K562 (cell line): ENCODE data around the gene TMIGD3. TPM values are rescaled to one million over a fixed set of nuclear protein-coding genes. Genes with fewer than 3 reads are reported as not detected.
A peak's percentile ranks its signal among the peaks of the same experiment; 100 is the strongest.

ENCODE experiments used
- ARID1B ChIP-seq: fragments of 450-650 bp; IDR thresholded peaks from 2 replicates; pipeline ENCODE4 v1.6.1; 2016; ENCODE audit warnings: antibody characterized with exemption, mild to moderate bottlenecking, inconsistent platforms
- BRCA1 ChIP-seq, 2 experiments: fragments of 450-650 bp in 1 of 2; sonication (generic) in 1 of 2; formaldehyde crosslinking in 1 of 2; IDR thresholded peaks; 2 replicates each; pipeline versions ENCODE4 v1.5.0 to v1.6.1; 2017 to 2020; ENCODE audit warnings: mild to moderate bottlenecking in 1 of 2, missing genetic modification reagents in 1 of 2
- CXXC5 ChIP-seq: fragments of 250-450 bp; sonication (Bioruptor Pico); IDR thresholded peaks from 2 replicates; pipeline ENCODE4 v1.8.0; 2022; ENCODE audit warnings: inconsistent platforms, mild to moderate bottlenecking, moderate library complexity
- FOSL1 ChIP-seq: fragments of 200-800 bp; sonication (Bioruptor generic); conservative IDR thresholded peaks from 2 replicates; pipeline ENCODE4 v1.6.1; 2016; ENCODE audit warnings: missing genetic modification characterization, missing compliant biosample characterization
- MIER1 ChIP-seq: fragments of 450-650 bp; IDR thresholded peaks from 2 replicates; pipeline ENCODE4 v1.6.1; 2016; ENCODE audit warnings: antibody characterized with exemption, mild to moderate bottlenecking, low read depth
- NFRKB ChIP-seq: fragments of 450-650 bp; IDR thresholded peaks from 2 replicates; pipeline ENCODE4 v1.6.1; 2016; ENCODE audit warnings: low read depth
- NR2F6 ChIP-seq: fragments of 450-650 bp; formaldehyde crosslinking; IDR thresholded peaks from 2 replicates; pipeline ENCODE4 v1.4.0; 2020; ENCODE audit warnings: mild to moderate bottlenecking
- SNIP1 ChIP-seq: fragments of 450-650 bp; IDR thresholded peaks from 2 replicates; pipeline ENCODE4 v1.7.1; 2017; ENCODE audit warnings: low read depth, mild to moderate bottlenecking
- TCF7L2 ChIP-seq: fragments of 150-350 bp; IDR thresholded peaks from 2 replicates; pipeline ENCODE4 v1.6.1; 2016; ENCODE audit warnings: low read depth, mild to moderate bottlenecking, low read length, moderate library complexity
- TOE1 ChIP-seq, 2 experiments: fragments of 450-650 bp in 1 of 2; sonication (generic) in 1 of 2; formaldehyde crosslinking in 1 of 2; IDR thresholded peaks; 2 replicates each; pipeline versions ENCODE4 v1.7.1 to v1.8.0; 2016 to 2022; ENCODE audit warnings: borderline replicate concordance in 2 of 2, mild to moderate bottlenecking in 2 of 2, antibody characterized with exemption in 1 of 2, inconsistent platforms in 1 of 2, low read depth in 1 of 2, missing genetic modification reagents in 1 of 2, moderate library complexity in 1 of 2
- TRIM24 ChIP-seq, 2 experiments: fragments of 450-650 bp; IDR thresholded peaks; 2 replicates each; pipeline ENCODE4 v1.6.1; 2016
- ZNF224 ChIP-seq: sonication (generic); formaldehyde crosslinking; IDR thresholded peaks from 2 replicates; pipeline ENCODE4 v1.8.0; 2022; ENCODE audit warnings: mild to moderate bottlenecking, missing genetic modification reagents
- ZNF551 ChIP-seq: fragments of 250-450 bp; sonication (Bioruptor Pico); IDR thresholded peaks from 2 replicates; pipeline ENCODE4 v1.5.0; 2021; ENCODE audit warnings: mild to moderate bottlenecking, moderate library complexity
- ZNF830 ChIP-seq: fragments of 250-450 bp; sonication (Bioruptor Pico); IDR thresholded peaks from 2 replicates; pipeline ENCODE4 v1.5.0; 2021; ENCODE audit warnings: mild to moderate bottlenecking
- polyA plus RNA-seq, 8 experiments: library from polyadenylated mRNA; depleted of rRNA in 4 of 8; stranded (reverse) in 5 of 8; unstranded in 3 of 8; fragments of >200 nt; fragmentation: Nextera tagmentation in 2 of 8; fragmentation: Illumina TruSeq in 1 of 8; extraction: Ambion mirVana in 2 of 8; extraction: Trizol in 1 of 8; gene quantifications; 2 replicates each; pipeline versions ENCODE4 v1.2.1 to v1.2.3, GENCODE V29; 2011 to 2014; ENCODE audit warnings: inconsistent platforms in 1 of 8, missing spikeins in 1 of 8
- total RNA-seq, 7 experiments: library from RNA; depleted of rRNA in 6 of 7; stranded (reverse); fragments of >200 nt in 6 of 7; fragmentation: Illumina TruSeq in 2 of 7; extraction: Trizol in 2 of 7; gene quantifications; 2 replicates each; pipeline versions ENCODE4 v1.2.1 to v1.2.3, GENCODE V29; 2011 to 2021; ENCODE audit warnings: low replicate concordance in 1 of 7
- TF ChIP-seq, protein P1 (sequence below): sonication (generic); formaldehyde crosslinking; IDR thresholded peaks from 2 replicates; pipeline ENCODE4 v1.8.0; 2022; ENCODE audit warnings: missing genetic modification reagents, mild to moderate bottlenecking, borderline replicate concordance
- TF ChIP-seq, protein P2 (sequence below): sonication (generic); formaldehyde crosslinking; IDR thresholded peaks from 2 replicates; pipeline ENCODE4 v1.4.0; 2020; ENCODE audit warnings: mild to moderate bottlenecking, missing genetic modification reagents
- TF ChIP-seq, protein P3 (sequence below): fragments of 450-650 bp; IDR thresholded peaks from 2 replicates; pipeline ENCODE4 v1.6.1; 2017; ENCODE audit warnings: antibody characterized with exemption
- TF ChIP-seq, protein P4 (sequence below): IDR thresholded peaks from 2 replicates; pipeline ENCODE4 v1.6.1; 2011; ENCODE audit warnings: borderline replicate concordance, low read depth, mild to moderate bottlenecking, moderate library complexity, low read length; ENCODE audit not compliant: insufficient read depth, poor library complexity, severe bottlenecking

Gene TMIGD3
- total and polyA plus RNA-seq, 9 of the 15 experiments (the other 6 are each of a cell fraction or from before 2014, with no cell fraction given): 0.11 to 0.13 (median 0.11) TPM; not detected in 6

DNA sequence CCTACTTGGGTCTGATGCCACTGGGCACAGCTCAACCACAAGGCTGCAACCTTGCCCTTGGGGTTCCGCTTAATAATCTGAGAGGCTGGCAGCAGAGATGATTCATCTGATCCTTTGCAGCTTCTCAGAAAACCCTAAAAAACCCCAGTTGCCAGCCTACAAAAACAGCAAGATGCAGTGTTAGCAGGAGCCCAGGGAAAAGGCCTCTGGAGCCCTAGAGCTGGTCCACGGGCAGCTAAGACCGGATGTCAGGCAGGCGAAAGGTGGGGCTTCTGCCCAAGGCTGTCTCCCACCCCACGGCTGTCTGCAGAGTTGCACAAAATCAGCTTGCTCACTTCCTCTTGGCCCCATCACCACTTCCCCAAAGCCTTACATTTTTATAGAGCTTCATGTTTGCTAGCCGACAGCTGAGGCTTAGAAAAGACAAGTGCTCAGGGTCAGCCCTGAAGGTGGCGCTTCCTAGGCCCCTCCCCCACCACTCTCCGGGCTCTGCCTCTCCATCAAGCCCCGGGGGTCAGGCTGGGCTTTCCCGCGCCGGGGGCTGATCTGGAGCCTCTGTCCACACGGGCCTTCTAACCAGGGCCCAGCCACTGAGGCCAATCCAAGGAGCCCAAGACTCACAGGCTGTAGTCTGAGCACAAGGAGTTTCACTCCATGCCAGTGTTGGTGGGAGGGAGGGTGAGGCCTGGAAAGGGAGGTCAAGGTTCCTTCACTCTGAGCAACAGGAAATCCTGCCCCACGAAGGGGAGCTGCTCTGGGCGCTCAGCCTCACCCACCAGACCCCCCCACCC lies 4.2 kb upstream of the TMIGD3 start (continued):
- TF ChIP-seq, protein P1, sequence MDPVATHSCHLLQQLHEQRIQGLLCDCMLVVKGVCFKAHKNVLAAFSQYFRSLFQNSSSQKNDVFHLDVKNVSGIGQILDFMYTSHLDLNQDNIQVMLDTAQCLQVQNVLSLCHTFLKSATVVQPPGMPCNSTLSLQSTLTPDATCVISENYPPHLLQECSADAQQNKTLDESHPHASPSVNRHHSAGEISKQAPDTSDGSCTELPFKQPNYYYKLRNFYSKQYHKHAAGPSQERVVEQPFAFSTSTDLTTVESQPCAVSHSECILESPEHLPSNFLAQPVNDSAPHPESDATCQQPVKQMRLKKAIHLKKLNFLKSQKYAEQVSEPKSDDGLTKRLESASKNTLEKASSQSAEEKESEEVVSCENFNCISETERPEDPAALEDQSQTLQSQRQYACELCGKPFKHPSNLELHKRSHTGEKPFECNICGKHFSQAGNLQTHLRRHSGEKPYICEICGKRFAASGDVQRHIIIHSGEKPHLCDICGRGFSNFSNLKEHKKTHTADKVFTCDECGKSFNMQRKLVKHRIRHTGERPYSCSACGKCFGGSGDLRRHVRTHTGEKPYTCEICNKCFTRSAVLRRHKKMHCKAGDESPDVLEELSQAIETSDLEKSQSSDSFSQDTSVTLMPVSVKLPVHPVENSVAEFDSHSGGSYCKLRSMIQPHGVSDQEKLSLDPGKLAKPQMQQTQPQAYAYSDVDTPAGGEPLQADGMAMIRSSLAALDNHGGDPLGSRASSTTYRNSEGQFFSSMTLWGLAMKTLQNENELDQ (CRISPR knock-in tag): peak; percentile 10; the same call in 1 of the 2 replicates
- TF ChIP-seq, protein P2, sequence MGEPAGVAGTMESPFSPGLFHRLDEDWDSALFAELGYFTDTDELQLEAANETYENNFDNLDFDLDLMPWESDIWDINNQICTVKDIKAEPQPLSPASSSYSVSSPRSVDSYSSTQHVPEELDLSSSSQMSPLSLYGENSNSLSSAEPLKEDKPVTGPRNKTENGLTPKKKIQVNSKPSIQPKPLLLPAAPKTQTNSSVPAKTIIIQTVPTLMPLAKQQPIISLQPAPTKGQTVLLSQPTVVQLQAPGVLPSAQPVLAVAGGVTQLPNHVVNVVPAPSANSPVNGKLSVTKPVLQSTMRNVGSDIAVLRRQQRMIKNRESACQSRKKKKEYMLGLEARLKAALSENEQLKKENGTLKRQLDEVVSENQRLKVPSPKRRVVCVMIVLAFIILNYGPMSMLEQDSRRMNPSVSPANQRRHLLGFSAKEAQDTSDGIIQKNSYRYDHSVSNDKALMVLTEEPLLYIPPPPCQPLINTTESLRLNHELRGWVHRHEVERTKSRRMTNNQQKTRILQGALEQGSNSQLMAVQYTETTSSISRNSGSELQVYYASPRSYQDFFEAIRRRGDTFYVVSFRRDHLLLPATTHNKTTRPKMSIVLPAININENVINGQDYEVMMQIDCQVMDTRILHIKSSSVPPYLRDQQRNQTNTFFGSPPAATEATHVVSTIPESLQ (CRISPR knock-in tag): peak; percentile 54; the same call in 1 of the 2 replicates
- TF ChIP-seq BRCA1 (IDR thresholded peaks at IDR 0.05): no peak
- no peak for TF ChIP-seq BRCA1 (CRISPR knock-in tag; IDR thresholded peaks at IDR 0.05)
- 0 out of 2 replicates have a peak, but pooled peaks have one; percentile 11 for TF ChIP-seq TCF7L2
- no peak for TF ChIP-seq ZNF551 (CRISPR knock-in tag)
- no peak for TF ChIP-seq NR2F6 (CRISPR knock-in tag)
- no peak for TF ChIP-seq TOE1 (IDR thresholded peaks at IDR 0.05; ENCODE audit: borderline replicate concordance)
- 0 out of 2 replicates have a peak, but pooled peaks have one; percentile 38 for TF ChIP-seq TOE1 (CRISPR knock-in tag; IDR thresholded peaks at IDR 0.05; ENCODE audit: borderline replicate concordance, low read depth)
- peak; percentile 79 for TF ChIP-seq NFRKB
- peak; percentile 35; the same call in 1 of the 2 replicates for TF ChIP-seq ARID1B
- no peak for TF ChIP-seq ZNF830
- no peak for TF ChIP-seq SNIP1
- peak; percentile 65 for TF ChIP-seq FOSL1 (tag)
- TF ChIP-seq, protein P3, sequence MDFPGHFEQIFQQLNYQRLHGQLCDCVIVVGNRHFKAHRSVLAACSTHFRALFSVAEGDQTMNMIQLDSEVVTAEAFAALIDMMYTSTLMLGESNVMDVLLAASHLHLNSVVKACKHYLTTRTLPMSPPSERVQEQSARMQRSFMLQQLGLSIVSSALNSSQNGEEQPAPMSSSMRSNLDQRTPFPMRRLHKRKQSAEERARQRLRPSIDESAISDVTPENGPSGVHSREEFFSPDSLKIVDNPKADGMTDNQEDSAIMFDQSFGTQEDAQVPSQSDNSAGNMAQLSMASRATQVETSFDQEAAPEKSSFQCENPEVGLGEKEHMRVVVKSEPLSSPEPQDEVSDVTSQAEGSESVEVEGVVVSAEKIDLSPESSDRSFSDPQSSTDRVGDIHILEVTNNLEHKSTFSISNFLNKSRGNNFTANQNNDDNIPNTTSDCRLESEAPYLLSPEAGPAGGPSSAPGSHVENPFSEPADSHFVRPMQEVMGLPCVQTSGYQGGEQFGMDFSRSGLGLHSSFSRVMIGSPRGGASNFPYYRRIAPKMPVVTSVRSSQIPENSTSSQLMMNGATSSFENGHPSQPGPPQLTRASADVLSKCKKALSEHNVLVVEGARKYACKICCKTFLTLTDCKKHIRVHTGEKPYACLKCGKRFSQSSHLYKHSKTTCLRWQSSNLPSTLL: no peak
- TF ChIP-seq, protein P4, sequence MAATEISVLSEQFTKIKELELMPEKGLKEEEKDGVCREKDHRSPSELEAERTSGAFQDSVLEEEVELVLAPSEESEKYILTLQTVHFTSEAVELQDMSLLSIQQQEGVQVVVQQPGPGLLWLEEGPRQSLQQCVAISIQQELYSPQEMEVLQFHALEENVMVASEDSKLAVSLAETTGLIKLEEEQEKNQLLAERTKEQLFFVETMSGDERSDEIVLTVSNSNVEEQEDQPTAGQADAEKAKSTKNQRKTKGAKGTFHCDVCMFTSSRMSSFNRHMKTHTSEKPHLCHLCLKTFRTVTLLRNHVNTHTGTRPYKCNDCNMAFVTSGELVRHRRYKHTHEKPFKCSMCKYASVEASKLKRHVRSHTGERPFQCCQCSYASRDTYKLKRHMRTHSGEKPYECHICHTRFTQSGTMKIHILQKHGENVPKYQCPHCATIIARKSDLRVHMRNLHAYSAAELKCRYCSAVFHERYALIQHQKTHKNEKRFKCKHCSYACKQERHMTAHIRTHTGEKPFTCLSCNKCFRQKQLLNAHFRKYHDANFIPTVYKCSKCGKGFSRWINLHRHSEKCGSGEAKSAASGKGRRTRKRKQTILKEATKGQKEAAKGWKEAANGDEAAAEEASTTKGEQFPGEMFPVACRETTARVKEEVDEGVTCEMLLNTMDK: peak; percentile 86
- TF ChIP-seq MIER1: no peak
- peak; percentile 53; the same call in 1 of the 2 replicates for TF ChIP-seq CXXC5 (CRISPR knock-in tag)
- TF ChIP-seq ZNF224: no peak
- TF ChIP-seq TRIM24 (IDR thresholded peaks at IDR 0.05): peak; percentile 27 to 66; a peak in 2 of 4 replicates
